ENCODE data around the gene RNF166.

RNF166 gene

GRCh38 chr16:88705076-88705684 is 1.0 kb downstream of the RNF166 start:
- no peak for DNase-seq

GRCh38 chr16:88703486-88704309 is 2.5 kb downstream of the RNF166 start:
- no peak for DNase-seq

- no peak for DNase-seq
Measured at GRCh38 chr16:88702371-88703210, 3.6 kb downstream of the RNF166 start.

- no peak for DNase-seq
Measured at GRCh38 chr16:88701581-88702370, 4.4 kb downstream of the RNF166 start.

- DNase-seq: no peak
Measured at GRCh38 chr16:88700636-88701482, 5.3 kb downstream of the RNF166 start.

- DNase-seq: no peak
Measured at GRCh38 chr16:88700322-88700635, 5.9 kb downstream of the RNF166 start.

GRCh38 chr16:88699180-88699579 is 7.0 kb downstream of the RNF166 start:
- DNase-seq: no peak

- no peak for DNase-seq
Measured at GRCh38 chr16:88698646-88699045, 7.6 kb downstream of the RNF166 start.

- no peak for DNase-seq
Measured at GRCh38 chr16:88697831-88698615, 8.2 kb downstream of the RNF166 start.

GRCh38 chr16:88697116-88697830 is 8.9 kb downstream of the RNF166 start:
- no peak for DNase-seq

- no peak for DNase-seq
Measured at GRCh38 chr16:88696441-88696840, 9.8 kb downstream of the RNF166 start.

GRCh38 chr16:88695753-88696152 is 10.5 kb downstream of the RNF166 start:
- no peak for DNase-seq

GRCh38 chr16:88695218-88695617 is 11.0 kb downstream of the RNF166 start:
- DNase-seq: no peak

GRCh38 chr16:88694221-88695087 is 11.8 kb downstream of the RNF166 start:
- no peak for DNase-seq

- no peak for DNase-seq
Measured at GRCh38 chr16:88693420-88694177, 12.6 kb downstream of the RNF166 start.

GRCh38 chr16:88692861-88693260 is 13.3 kb downstream of the RNF166 start:
- DNase-seq: no peak

- DNase-seq: no peak
Measured at GRCh38 chr16:88691924-88692560, 14.2 kb downstream of the RNF166 start.
